ENCODE results near the gene SEMA3A. TPM values are rescaled to one million over a fixed set of nuclear protein-coding genes. Genes with fewer than 3 reads are reported as not detected.

SEMA3A gene
- total and polyA plus RNA-seq, 2 of the 13 experiments (the other 11 are each of a cell fraction or from before 2014, with no cell fraction given) = 0.29 to 1.2 TPM

- no peak for TF ChIP-seq CBFB (CRISPR knock-in tag; IDR thresholded peaks at IDR 0.05)
- TF ChIP-seq DDIT3 (CRISPR knock-in tag; IDR thresholded peaks at IDR 0.05) = no peak
- TF ChIP-seq NR2C2 (CRISPR knock-in tag; IDR thresholded peaks at IDR 0.05; ENCODE audit: borderline replicate concordance) = no peak
- TF ChIP-seq ELF1 (CRISPR knock-in tag; IDR thresholded peaks at IDR 0.05) = no peak
- TF ChIP-seq GFI1 (CRISPR knock-in tag; IDR thresholded peaks at IDR 0.05; ENCODE audit: borderline replicate concordance) = no peak
- no peak for TF ChIP-seq TFDP1 (CRISPR knock-in tag; IDR thresholded peaks at IDR 0.05; ENCODE audit: borderline replicate concordance)
- TF ChIP-seq ZNF574 (CRISPR knock-in tag; IDR thresholded peaks at IDR 0.05) = no peak
- peak; percentile 52 for TF ChIP-seq CEBPG (CRISPR knock-in tag; IDR thresholded peaks at IDR 0.05)
- TF ChIP-seq ZMYM2 (CRISPR knock-in tag; IDR thresholded peaks at IDR 0.05) = no peak
- no peak for TF ChIP-seq ARNT2 (CRISPR knock-in tag; IDR thresholded peaks at IDR 0.05; ENCODE audit: low read depth)
- no peak for TF ChIP-seq TGIF2 (CRISPR knock-in tag; IDR thresholded peaks at IDR 0.05)
- no peak for TF ChIP-seq ZNF17 (CRISPR knock-in tag; IDR thresholded peaks at IDR 0.05)
- no peak for TF ChIP-seq NFIB (CRISPR knock-in tag; IDR thresholded peaks at IDR 0.05; ENCODE audit: borderline replicate concordance)
- no peak for TF ChIP-seq SAFB2 (CRISPR knock-in tag; IDR thresholded peaks at IDR 0.05; ENCODE audit: borderline replicate concordance, low read depth)
- no peak for TF ChIP-seq SKIL (CRISPR knock-in tag; IDR thresholded peaks at IDR 0.05; ENCODE audit: borderline replicate concordance)
- no peak for TF ChIP-seq ZNF160 (CRISPR knock-in tag; IDR thresholded peaks at IDR 0.05)
- no peak for TF ChIP-seq ZNF777 (CRISPR knock-in tag; IDR thresholded peaks at IDR 0.05)
- peak; percentile 99 for TF ChIP-seq ZBTB43 (CRISPR knock-in tag; conservative IDR thresholded peaks at IDR 0.05)
- TF ChIP-seq REXO4 (CRISPR knock-in tag; IDR thresholded peaks at IDR 0.05; ENCODE audit: borderline replicate concordance) = no peak
- TF ChIP-seq HCFC1 (IDR thresholded peaks at IDR 0.05; ENCODE audit: low read depth, low read length) = no peak
- TF ChIP-seq ZNF3 (CRISPR knock-in tag; IDR thresholded peaks at IDR 0.05) = 0 out of 2 replicates have a peak, but pooled peaks have one; percentile 54
- TF ChIP-seq CC2D1A (CRISPR knock-in tag; IDR thresholded peaks at IDR 0.05) = no peak
- no peak for TF ChIP-seq ZNF280B (CRISPR knock-in tag; IDR thresholded peaks at IDR 0.05; ENCODE audit: borderline replicate concordance)
These were observed 154.2 kb downstream of the SEMA3A start (continued) for GRCh38 chr7:84040355-84040754.
